Psoas muscle (tissue), 8 donors: Measurements from ENCODE around the gene RAPGEF6. TPM values are rescaled to one million over a fixed set of nuclear protein-coding genes. Genes with fewer than 3 reads are reported as not detected.
A peak's percentile ranks its signal among the peaks of the same experiment; 100 is the strongest.

Experiments
- ATAC-seq, 4 donors: fragments of 200-7000 bp; cut with Tn5 transposase; one replicate each; pipeline ENCODE4 v1.9.1; 2020; ENCODE audit warnings: moderate library complexity in 3 of 4, mild to moderate bottlenecking in 2 of 4
- DNase-seq, 2 donors: peaks; one replicate each; pipeline ENCODE4 v3.0.0-alpha.2; 2020
- H3K27ac ChIP-seq: fragments of 200-600 bp; one replicate; pipeline ENCODE4 v1.8.0; 2022
- H3K27me3 ChIP-seq, 3 donors: fragments of 200-600 bp in 1 of 3; one replicate each; pipeline versions ENCODE4 v1.6.1 to v1.8.0; 2013 to 2022; ENCODE audit warnings: low read length in 2 of 3, mild to moderate bottlenecking in 2 of 3, moderate library complexity in 1 of 3; ENCODE audit not compliant: insufficient read depth in 3 of 3
- H3K36me3 ChIP-seq, 2 donors: fragments of 200-600 bp in 1 of 2; one replicate each; pipeline versions ENCODE4 v1.6.1 to v1.8.0; 2013 to 2022; ENCODE audit warnings: low read depth in 1 of 2, mild to moderate bottlenecking in 1 of 2, moderate library complexity in 1 of 2; ENCODE audit not compliant: insufficient read depth in 1 of 2
- H3K4me1 ChIP-seq: fragments of 200-600 bp; one replicate; pipeline ENCODE4 v1.8.0; 2022
- H3K4me3 ChIP-seq: fragments of 200-600 bp; one replicate; pipeline ENCODE4 v1.8.0; 2022; ENCODE audit warnings: mild to moderate bottlenecking
- H3K9me3 ChIP-seq: fragments of 200-600 bp; one replicate; pipeline ENCODE4 v1.8.0; 2022
- CTCF ChIP-seq: fragments of 200-600 bp; IDR thresholded peaks from one replicate; pipeline ENCODE4 v1.8.0; 2022; ENCODE audit warnings: antibody characterized with exemption
- WGBS, 3 donors: extraction: QIAGEN DNeasy Blood & Tissue Kit; methylation state at CpG; one replicate each; pipeline versions ENCODE4 v1.1.6 to v1.1.7; 2013; 5-methylcytosine and 5-hydroxymethylcytosine counted together
- intact Hi-C, 2 donors: fragments of 100-400 bp; cut with DNase I; formaldehyde crosslinking; loops; one replicate each; pipeline versions ENCODE4 v1.11.0 to v1.14.2; 2022
- polyA plus RNA-seq, 3 donors: library from polyadenylated mRNA; stranded (reverse); fragments of 200-250 nt; gene quantifications; one replicate each; pipeline ENCODE4 v1.2.3, GENCODE V29; 2013
- total RNA-seq, 4 donors: library from RNA; stranded (reverse); fragmentation: NEBNext Ultra II Directional in 2 of 4; extraction: Animal tissue kit (Norgen Biotek cat#: 25700) in 2 of 4; gene quantifications; one replicate each; pipeline versions ENCODE4 v1.2.1 to v1.2.4, GENCODE V29; 2021 to 2023
- donor health status: healthy with polysubstance abuse.
- donor health status: DM: no; HTN: no; CAD: no; lungs with moderate emphysema.
- donor health status: Bipolar disorder and iron deficiency.
- donor health status: healthy.
- donor health status: DM: yes; HTN: yes; CAD: no.
- donor health status: DM: no; HTN: no; CAD: no.
- donor health status: DM: no; HTN: no; CAD: no.
- donor health status: DM: yes; HTN: yes; CAD: no.

Gene RAPGEF6
- total and polyA plus RNA-seq, 7 donors = 1.7 to 14.1 (median 6.9) TPM

- Histone ChIP-seq H3K27me3 (no peaks in the 10 kb centered on the region), H3K4me3 (no peak overlapping the region), H3K36me3 (no peaks in the 10 kb centered on the region), H3K27ac (no peak overlapping the region), H3K9me3 (no peaks in the 10 kb centered on the region), H3K4me1 (peaks cover 6% of the 10 kb centered on the region)
- TF ChIP-seq CTCF = no peak
- 74 to 77% (median 76%) methylated on average over 2 of the region's 2 CpGs for WGBS, 3 donors
- intact Hi-C loops = no loop called here
- DNase-seq (no peak), ATAC-seq (no peak)
Measured at GRCh38 chr5:131536850-131537448, 98.1 kb downstream of the RAPGEF6 start.

- no peak for DNase-seq
- Histone ChIP-seq H3K36me3 (no peaks in the 10 kb centered on the region), H3K4me1 (peaks cover 10% of the 10 kb centered on the region), H3K4me3 (no peak overlapping the region), H3K27ac (no peak overlapping the region), H3K9me3 (no peaks in the 10 kb centered on the region), H3K27me3 (no peaks in the 10 kb centered on the region)
- TF ChIP-seq CTCF = no peak
- intact Hi-C loops = no loop called here
- WGBS, 3 donors = 51 to 60% (median 55%) methylated on average over 6 of the region's 6 CpGs
- peak in 2 of 4 donors; percentile 28 to 67 for ATAC-seq
Measured at GRCh38 chr5:131536211-131536826, 98.7 kb downstream of the RAPGEF6 start.

- H3K4me3 ChIP-seq = no peak overlapping the region
- H3K9me3 ChIP-seq = no peaks in the 10 kb centered on the region
- intact Hi-C loops = no loop called here
- ATAC-seq (no peak), DNase-seq (no peak)
- 51 to 59% (median 54%) methylated on average over 2 of the region's 2 CpGs for WGBS, 3 donors
- H3K4me1 ChIP-seq = peaks cover 19% of the 10 kb centered on the region
- H3K36me3 ChIP-seq = no peaks in the 10 kb centered on the region
- no peak overlapping the region for H3K27ac ChIP-seq
- H3K27me3 ChIP-seq = no peaks in the 10 kb centered on the region
- no peak for TF ChIP-seq CTCF
Measured at GRCh38 chr5:131534974-131535373, 100.1 kb downstream of the RAPGEF6 start.

GRCh38 chr5:131533836-131534235, 101.2 kb downstream of the RAPGEF6 start:
- H3K27ac ChIP-seq = no peak overlapping the region
- no peaks in the 10 kb centered on the region for H3K27me3 ChIP-seq
- no peak overlapping the region for H3K4me3 ChIP-seq
- H3K9me3 ChIP-seq = no peaks in the 10 kb centered on the region
- WGBS, 3 donors = 93 to 98% (median 95%) methylated on average over 1 of the region's 1 CpG
- ATAC-seq (no peak), DNase-seq (no peak)
- H3K36me3 ChIP-seq = no peaks in the 10 kb centered on the region
- TF ChIP-seq CTCF = no peak
- intact Hi-C loops = no loop called here
- H3K4me1 ChIP-seq = peaks cover 19% of the 10 kb centered on the region
